OCI-LY3 (cell line): Measurements from ENCODE around the gene PHLDA2.

Experiments
- CTCF ChIP-seq: fragments of 200-600, 300-600 bp; sonication (generic); IDR thresholded peaks from 2 replicates; pipeline ENCODE4 v1.5.1; 2014; ENCODE audit warnings: antibody characterized with exemption, low read length, low read depth
- EZH2phosphoT487 ChIP-seq: fragments of 200-600 bp; shearing (Covaris generic); IDR thresholded peaks from 2 replicates; pipeline ENCODE4 v1.6.1; 2018; ENCODE audit warnings: antibody characterized with exemption, mixed run types, low read depth

- no peak for TF ChIP-seq EZH2phosphoT487
- no peak for TF ChIP-seq CTCF
These were observed 19.9 kb downstream of the PHLDA2 start for GRCh38 chr11:2909133-2909902.
